GM21515 (cell line): ENCODE measurements around the gene MICU1.
A peak's percentile ranks its signal among the peaks of the same experiment; 100 is the strongest.
"Not testable (repeated sequence)": the region's sequence is repeated elsewhere in the genome, so short reads cannot be mapped to it uniquely, and the experiment has no call there.

Source experiments
- ATAC-seq: cut with Tn5 transposase; IDR thresholded peaks from one replicate; pipeline ENCODE4 v1.9.1; 2021; ENCODE audit not compliant: unreplicated experiment

Gene MICU1

GRCh38 chr10:72564596-72564995 lies 61.3 kb downstream of the MICU1 start:
- no peak for ATAC-seq

- peak; percentile 60 for ATAC-seq
Observed at GRCh38 chr10:72563327-72563932, 62.4 kb downstream of the MICU1 start.

GRCh38 chr10:72561745-72562166 lies 64.1 kb downstream of the MICU1 start:
- no peak for ATAC-seq

GRCh38 chr10:72557362-72557761 lies 68.5 kb downstream of the MICU1 start:
- ATAC-seq = no peak

GRCh38 chr10:72552857-72553256 lies 73.0 kb downstream of the MICU1 start:
- no peak for ATAC-seq

GRCh38 chr10:72550239-72550638 lies 75.6 kb downstream of the MICU1 start:
- ATAC-seq = no peak

GRCh38 chr10:72545546-72545945 lies 80.3 kb downstream of the MICU1 start:
- no peak for ATAC-seq

GRCh38 chr10:72543855-72544254 lies 82.0 kb downstream of the MICU1 start:
- ATAC-seq = not testable (repeated sequence)

GRCh38 chr10:72542396-72542815 lies 83.5 kb downstream of the MICU1 start:
- no peak for ATAC-seq

- no peak for ATAC-seq
Observed at GRCh38 chr10:72541337-72541736, 84.5 kb downstream of the MICU1 start.

GRCh38 chr10:72540193-72540807 lies 85.6 kb downstream of the MICU1 start:
- no peak for ATAC-seq

- ATAC-seq = no peak
Observed at GRCh38 chr10:72539137-72539536, 86.7 kb downstream of the MICU1 start.

GRCh38 chr10:72525689-72526088 lies 100.2 kb downstream of the MICU1 start:
- no peak for ATAC-seq

- ATAC-seq = no peak
Observed at GRCh38 chr10:72525277-72525676, 100.6 kb downstream of the MICU1 start.

- ATAC-seq = no peak
Observed at GRCh38 chr10:72524489-72524888, 101.4 kb downstream of the MICU1 start.

- ATAC-seq = no peak
Observed at GRCh38 chr10:72523932-72524396, 101.9 kb downstream of the MICU1 start.

GRCh38 chr10:72523062-72523461 lies 102.8 kb downstream of the MICU1 start:
- ATAC-seq = no peak

- no peak for ATAC-seq
Observed at GRCh38 chr10:72517244-72517643, 108.6 kb downstream of the MICU1 start.

- no peak for ATAC-seq
Observed at GRCh38 chr10:72515455-72515854, 110.4 kb downstream of the MICU1 start.

- no peak for ATAC-seq
Observed at GRCh38 chr10:72513910-72514309, 112.0 kb downstream of the MICU1 start.

GRCh38 chr10:72511459-72511858 lies 114.4 kb downstream of the MICU1 start:
- no peak for ATAC-seq

- ATAC-seq = no peak
Observed at GRCh38 chr10:72509941-72510340, 115.9 kb downstream of the MICU1 start.
